SK-N-SH treated with all-trans-retinoic acid at 6 μM for 48 hours (cell line): Measurements from ENCODE around the gene CCDC120.

Source experiments
- ATAC-seq: fragments of 200-7000 bp; cut with Tn5 transposase; 3 replicates; pipeline ENCODE4 v1.9.1; 2020; ENCODE audit warnings: mild to moderate bottlenecking, moderate library complexity
- ARNTL ChIP-seq: fragments of 450-650 bp; formaldehyde crosslinking; IDR thresholded peaks from 2 replicates; pipeline ENCODE4 v1.5.0; 2020; ENCODE audit warnings: low read depth, mild to moderate bottlenecking, moderate library complexity, borderline replicate concordance
- BACH2 ChIP-seq: fragments of 250-450 bp; sonication (Bioruptor Pico); IDR thresholded peaks from 2 replicates; pipeline ENCODE4 v1.9.0; 2021; ENCODE audit warnings: mild to moderate bottlenecking, borderline replicate concordance
- CSDC2 ChIP-seq: fragments of 250-450 bp; sonication (Bioruptor Pico); IDR thresholded peaks from 2 replicates; pipeline ENCODE4 v1.5.0; 2020; ENCODE audit warnings: mild to moderate bottlenecking, moderate library complexity
- ESRRG ChIP-seq: fragments of 250-450 bp; sonication (Bioruptor Pico); IDR thresholded peaks from 2 replicates; pipeline ENCODE4 v1.6.1; 2021; ENCODE audit warnings: mild to moderate bottlenecking
- GLIS3 ChIP-seq: fragments of 250-450 bp; sonication (Bioruptor Pico); IDR thresholded peaks from 2 replicates; pipeline ENCODE4 v1.5.0; 2020; ENCODE audit warnings: mild to moderate bottlenecking, moderate library complexity
- ISL1 ChIP-seq: fragments of 250-450 bp; sonication (Bioruptor Pico); IDR thresholded peaks from 2 replicates; pipeline ENCODE4 v2.1.2; 2022; ENCODE audit warnings: mild to moderate bottlenecking, moderate library complexity
- OSR1 ChIP-seq: fragments of 250-450 bp; sonication (Bioruptor Pico); IDR thresholded peaks from 2 replicates; pipeline ENCODE4 v1.8.0; 2022; ENCODE audit warnings: moderate library complexity, mild to moderate bottlenecking, inconsistent platforms
- PATZ1 ChIP-seq: fragments of 250-450 bp; sonication (Bioruptor Pico); IDR thresholded peaks from 2 replicates; pipeline ENCODE4 v1.8.0; 2020; ENCODE audit warnings: mild to moderate bottlenecking, moderate library complexity, borderline replicate concordance
- PPARA ChIP-seq: fragments of 250-450 bp; sonication (Bioruptor Pico); IDR thresholded peaks from 2 replicates; pipeline ENCODE4 v1.5.0; 2020; ENCODE audit warnings: mild to moderate bottlenecking, borderline replicate concordance
- SNAI2 ChIP-seq: fragments of 250-450 bp; sonication (Bioruptor Pico); IDR thresholded peaks from 2 replicates; pipeline ENCODE4 v1.5.0; 2020; ENCODE audit warnings: mild to moderate bottlenecking, moderate library complexity
- TCF4 ChIP-seq: fragments of 250-450 bp; sonication (Bioruptor Pico); IDR thresholded peaks from 2 replicates; pipeline ENCODE4 v1.8.0; 2021; ENCODE audit warnings: mild to moderate bottlenecking, moderate library complexity, borderline replicate concordance
- TOX ChIP-seq: fragments of 250-450 bp; sonication (Bioruptor Pico); IDR thresholded peaks from 2 replicates; pipeline ENCODE4 v1.8.0; 2021; ENCODE audit warnings: mild to moderate bottlenecking, moderate library complexity, borderline replicate concordance
- ZFP3 ChIP-seq: fragments of 250-450 bp; sonication (Bioruptor Pico); IDR thresholded peaks from 2 replicates; pipeline ENCODE4 v1.5.0; 2020; ENCODE audit warnings: mild to moderate bottlenecking, moderate library complexity
- ZFP30 ChIP-seq: fragments of 450-650 bp; formaldehyde crosslinking; IDR thresholded peaks from 2 replicates; pipeline ENCODE4 v1.5.0; 2022; ENCODE audit warnings: mild to moderate bottlenecking, moderate library complexity
- ZNF565 ChIP-seq: fragments of 450-650 bp; formaldehyde crosslinking; conservative IDR thresholded peaks from 2 replicates; pipeline ENCODE4 v1.5.0; 2020; ENCODE audit warnings: low read depth, mild to moderate bottlenecking, moderate library complexity
- ZNF70 ChIP-seq: fragments of 450-650 bp; formaldehyde crosslinking; IDR thresholded peaks from 2 replicates; pipeline ENCODE4 v1.5.0; 2020; ENCODE audit warnings: mild to moderate bottlenecking, moderate library complexity
- TF ChIP-seq, protein P1 (sequence below): fragments of 250-450 bp; sonication (Bioruptor Pico); IDR thresholded peaks from 2 replicates; pipeline ENCODE4 v1.8.0; 2021; ENCODE audit warnings: low read depth, mild to moderate bottlenecking, moderate library complexity, borderline replicate concordance
- TF ChIP-seq, protein P2 (sequence below): fragments of 250-450 bp; sonication (Bioruptor Pico); IDR thresholded peaks from 2 replicates; pipeline ENCODE4 v1.5.1; 2020; ENCODE audit warnings: low read depth, mild to moderate bottlenecking, moderate library complexity
- TF ChIP-seq, protein P3 (sequence below): fragments of 250-450 bp; sonication (Bioruptor Pico); IDR thresholded peaks from 2 replicates; pipeline ENCODE4 v1.5.1; 2021; ENCODE audit warnings: mild to moderate bottlenecking, moderate library complexity

Gene CCDC120

DNA sequence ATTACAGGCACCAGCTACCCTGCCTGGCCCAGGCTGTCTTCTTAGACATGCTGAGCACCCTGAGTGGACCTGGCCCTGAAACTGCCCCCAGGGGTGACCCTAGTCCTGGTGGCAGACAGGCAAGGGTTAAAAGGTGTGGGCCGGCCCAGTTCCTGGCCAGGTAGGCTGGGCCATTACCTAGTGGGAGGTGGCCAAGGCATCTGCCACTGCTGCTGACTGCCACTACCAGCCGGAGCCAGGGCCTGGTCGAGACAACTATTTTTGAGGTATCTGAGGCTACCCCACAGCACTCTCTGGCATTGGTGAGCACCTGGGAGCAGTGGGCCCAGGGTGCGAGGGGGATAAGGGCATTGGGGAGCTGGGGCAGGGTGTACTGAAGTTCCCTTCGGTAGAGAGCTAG is at the start of gene CCDC120:
TSS of gene CCDC120 (plus strand) at position 206 of the 400 bp plus-strand sequence. CDS start 3,043 bp downstream, outside the sequence.
- TF ChIP-seq, protein P1, sequence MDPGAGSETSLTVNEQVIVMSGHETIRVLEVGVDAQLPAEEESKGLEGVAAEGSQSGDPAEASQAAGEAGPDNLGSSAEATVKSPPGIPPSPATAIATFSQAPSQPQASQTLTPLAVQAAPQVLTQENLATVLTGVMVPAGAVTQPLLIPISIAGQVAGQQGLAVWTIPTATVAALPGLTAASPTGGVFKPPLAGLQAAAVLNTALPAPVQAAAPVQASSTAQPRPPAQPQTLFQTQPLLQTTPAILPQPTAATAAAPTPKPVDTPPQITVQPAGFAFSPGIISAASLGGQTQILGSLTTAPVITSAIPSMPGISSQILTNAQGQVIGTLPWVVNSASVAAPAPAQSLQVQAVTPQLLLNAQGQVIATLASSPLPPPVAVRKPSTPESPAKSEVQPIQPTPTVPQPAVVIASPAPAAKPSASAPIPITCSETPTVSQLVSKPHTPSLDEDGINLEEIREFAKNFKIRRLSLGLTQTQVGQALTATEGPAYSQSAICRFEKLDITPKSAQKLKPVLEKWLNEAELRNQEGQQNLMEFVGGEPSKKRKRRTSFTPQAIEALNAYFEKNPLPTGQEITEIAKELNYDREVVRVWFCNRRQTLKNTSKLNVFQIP (CRISPR knock-in tag) = no peak
- TF ChIP-seq ZNF565 (CRISPR knock-in tag) (no peak), GLIS3 (CRISPR knock-in tag) (no peak), PPARA (no peak), ZFP3 (CRISPR knock-in tag) (no peak), SNAI2 (CRISPR knock-in tag) (no peak)
- TF ChIP-seq, all 23 proteins: peak for 0
- no peak for ATAC-seq

- TF ChIP-seq ZNF565 (CRISPR knock-in tag) = no peak
- TF ChIP-seq ISL1 = no peak
- TF ChIP-seq PATZ1 (CRISPR knock-in tag) = no peak
- TF ChIP-seq ESRRG (CRISPR knock-in tag) = no peak
- TF ChIP-seq GLIS3 (CRISPR knock-in tag) = no peak
- TF ChIP-seq BACH2 (CRISPR knock-in tag) = no peak
- TF ChIP-seq ZFP30 (CRISPR knock-in tag) = no peak
- no peak for TF ChIP-seq SNAI2 (CRISPR knock-in tag)
- no peak for TF ChIP-seq ZNF70 (CRISPR knock-in tag)
- no peak for TF ChIP-seq ARNTL
- TF ChIP-seq, protein P1 (CRISPR knock-in tag) = no peak
- no peak for TF ChIP-seq TCF4 (CRISPR knock-in tag)
- TF ChIP-seq, protein P2, sequence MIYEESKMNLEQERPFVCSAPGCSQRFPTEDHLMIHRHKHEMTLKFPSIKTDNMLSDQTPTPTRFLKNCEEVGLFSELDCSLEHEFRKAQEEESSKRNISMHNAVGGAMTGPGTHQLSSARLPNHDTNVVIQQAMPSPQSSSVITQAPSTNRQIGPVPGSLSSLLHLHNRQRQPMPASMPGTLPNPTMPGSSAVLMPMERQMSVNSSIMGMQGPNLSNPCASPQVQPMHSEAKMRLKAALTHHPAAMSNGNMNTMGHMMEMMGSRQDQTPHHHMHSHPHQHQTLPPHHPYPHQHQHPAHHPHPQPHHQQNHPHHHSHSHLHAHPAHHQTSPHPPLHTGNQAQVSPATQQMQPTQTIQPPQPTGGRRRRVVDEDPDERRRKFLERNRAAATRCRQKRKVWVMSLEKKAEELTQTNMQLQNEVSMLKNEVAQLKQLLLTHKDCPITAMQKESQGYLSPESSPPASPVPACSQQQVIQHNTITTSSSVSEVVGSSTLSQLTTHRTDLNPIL (CRISPR knock-in tag) = no peak
- TF ChIP-seq OSR1 = no peak
- TF ChIP-seq, protein P3, sequence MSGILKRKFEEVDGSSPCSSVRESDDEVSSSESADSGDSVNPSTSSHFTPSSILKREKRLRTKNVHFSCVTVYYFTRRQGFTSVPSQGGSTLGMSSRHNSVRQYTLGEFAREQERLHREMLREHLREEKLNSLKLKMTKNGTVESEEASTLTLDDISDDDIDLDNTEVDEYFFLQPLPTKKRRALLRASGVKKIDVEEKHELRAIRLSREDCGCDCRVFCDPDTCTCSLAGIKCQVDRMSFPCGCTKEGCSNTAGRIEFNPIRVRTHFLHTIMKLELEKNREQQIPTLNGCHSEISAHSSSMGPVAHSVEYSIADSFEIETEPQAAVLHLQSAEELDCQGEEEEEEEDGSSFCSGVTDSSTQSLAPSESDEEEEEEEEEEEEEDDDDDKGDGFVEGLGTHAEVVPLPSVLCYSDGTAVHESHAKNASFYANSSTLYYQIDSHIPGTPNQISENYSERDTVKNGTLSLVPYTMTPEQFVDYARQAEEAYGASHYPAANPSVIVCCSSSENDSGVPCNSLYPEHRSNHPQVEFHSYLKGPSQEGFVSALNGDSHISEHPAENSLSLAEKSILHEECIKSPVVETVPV (CRISPR knock-in tag) = no peak
- no peak for TF ChIP-seq TOX (CRISPR knock-in tag)
- ATAC-seq = no peak
These were observed 39.7 kb upstream of the CCDC120 start for GRCh38 chrX:49019050-49019449.

DNA sequence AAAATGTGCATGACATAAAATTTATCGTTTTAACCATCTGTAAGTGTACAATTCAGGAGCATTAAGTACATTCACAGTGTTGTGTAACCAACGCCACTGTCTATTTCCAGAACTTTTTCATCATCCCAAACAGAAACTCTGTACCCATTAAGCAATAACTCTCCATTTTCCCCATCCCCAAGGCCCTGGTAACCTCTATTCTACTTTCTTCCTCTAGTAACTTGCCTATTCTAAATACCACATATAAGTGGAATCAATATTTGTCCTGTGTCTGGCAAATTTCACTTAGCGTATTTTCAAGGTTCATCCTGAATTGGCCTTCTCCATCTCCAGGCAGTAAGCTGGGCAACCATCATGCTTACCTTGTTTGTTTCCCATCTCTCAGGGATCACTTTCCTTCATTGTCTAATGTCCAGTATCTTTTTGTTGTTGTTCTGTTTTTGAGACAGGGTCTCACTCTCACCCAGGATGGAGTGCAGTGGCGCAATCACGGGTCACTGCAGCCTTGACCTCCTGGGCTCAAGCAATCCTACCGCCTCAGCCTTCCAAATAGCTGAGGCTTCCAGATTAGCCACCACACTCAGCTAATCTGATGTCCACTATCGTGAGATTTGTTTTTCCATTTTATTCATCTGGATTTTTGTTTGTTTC is 39.1 kb upstream of the CCDC120 start:
- no peak for ATAC-seq
- no peak for TF ChIP-seq PATZ1 (CRISPR knock-in tag)
- TF ChIP-seq, protein P1 (CRISPR knock-in tag) = no peak
- no peak for TF ChIP-seq ESRRG (CRISPR knock-in tag)
- TF ChIP-seq ZNF70 (CRISPR knock-in tag) = no peak
- TF ChIP-seq CSDC2 (CRISPR knock-in tag) = no peak
- no peak for TF ChIP-seq ARNTL
